GM06990 (cell line): ENCODE measurements around the gene GIMAP1.

ENCODE experiments used
- DNase-seq: peaks from one replicate; pipeline ENCODE4 v3.0.0-alpha.2; 2011; ENCODE audit not compliant: insufficient read length; ENCODE audit errors: extremely low read depth
- H3K27me3 ChIP-seq: replicated peaks from 2 replicates; pipeline ENCODE4 v1.6.0; 2011; ENCODE audit warnings: low read length; ENCODE audit not compliant: control insufficient read depth, insufficient read depth
- H3K36me3 ChIP-seq: 2 replicates; pipeline ENCODE4 v1.5.1; 2011; ENCODE audit warnings: low read length; ENCODE audit not compliant: control insufficient read depth, insufficient read depth
- H3K4me3 ChIP-seq: replicated peaks from 2 replicates; pipeline ENCODE4 v1.5.1; 2011; ENCODE audit warnings: low read depth, mild to moderate bottlenecking, control low read depth, low read length
- TF ChIP-seq, protein P1 (sequence below): IDR thresholded peaks from 2 replicates; pipeline ENCODE4 v1.5.1; 2011; ENCODE audit warnings: low read length, control low read depth, mild to moderate bottlenecking, inconsistent platforms; ENCODE audit not compliant: insufficient read depth, poor library complexity, severe bottlenecking

GIMAP1 gene

GRCh38 chr7:150735596-150736358 lies 19.4 kb downstream of the GIMAP1 start:
- DNase-seq: no peak
- H3K36me3 ChIP-seq: peaks cover under 1% of the 10 kb centered on the region
- TF ChIP-seq, protein P1, sequence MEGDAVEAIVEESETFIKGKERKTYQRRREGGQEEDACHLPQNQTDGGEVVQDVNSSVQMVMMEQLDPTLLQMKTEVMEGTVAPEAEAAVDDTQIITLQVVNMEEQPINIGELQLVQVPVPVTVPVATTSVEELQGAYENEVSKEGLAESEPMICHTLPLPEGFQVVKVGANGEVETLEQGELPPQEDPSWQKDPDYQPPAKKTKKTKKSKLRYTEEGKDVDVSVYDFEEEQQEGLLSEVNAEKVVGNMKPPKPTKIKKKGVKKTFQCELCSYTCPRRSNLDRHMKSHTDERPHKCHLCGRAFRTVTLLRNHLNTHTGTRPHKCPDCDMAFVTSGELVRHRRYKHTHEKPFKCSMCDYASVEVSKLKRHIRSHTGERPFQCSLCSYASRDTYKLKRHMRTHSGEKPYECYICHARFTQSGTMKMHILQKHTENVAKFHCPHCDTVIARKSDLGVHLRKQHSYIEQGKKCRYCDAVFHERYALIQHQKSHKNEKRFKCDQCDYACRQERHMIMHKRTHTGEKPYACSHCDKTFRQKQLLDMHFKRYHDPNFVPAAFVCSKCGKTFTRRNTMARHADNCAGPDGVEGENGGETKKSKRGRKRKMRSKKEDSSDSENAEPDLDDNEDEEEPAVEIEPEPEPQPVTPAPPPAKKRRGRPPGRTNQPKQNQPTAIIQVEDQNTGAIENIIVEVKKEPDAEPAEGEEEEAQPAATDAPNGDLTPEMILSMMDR: no peak
- H3K4me3 ChIP-seq: no peak overlapping the region
- no peaks in the 10 kb centered on the region for H3K27me3 ChIP-seq

DNA sequence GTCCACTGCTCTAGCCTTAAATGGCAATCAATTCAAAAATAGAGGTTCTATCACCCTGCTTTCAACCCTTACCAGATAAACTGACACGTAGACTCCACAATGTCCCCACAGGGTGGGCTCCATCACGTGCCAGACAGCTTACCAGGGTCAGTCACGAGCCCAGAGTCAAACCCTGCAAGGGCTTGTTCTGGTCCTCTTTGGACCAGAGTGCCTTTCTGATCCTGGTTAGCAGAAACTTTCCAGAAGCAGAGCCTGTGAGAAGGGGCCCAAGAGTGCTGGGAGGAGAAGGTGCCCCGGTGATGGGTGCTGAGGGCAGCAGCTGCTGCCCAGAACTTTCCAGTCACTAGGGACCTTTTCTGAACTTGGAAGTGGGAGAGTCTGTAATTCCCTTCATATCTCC lies 20.5 kb downstream of the GIMAP1 start:
- Histone ChIP-seq H3K27me3 (no peaks in the 10 kb centered on the region), H3K4me3 (peak overlapping the region; percentile 77), H3K36me3 (peaks cover 4% of the 10 kb centered on the region)
- TF ChIP-seq, protein P1: no peak
- no peak for DNase-seq

GRCh38 chr7:150737265-150738055 lies 21.0 kb downstream of the GIMAP1 start, which contains the start of gene GIMAP5:
GIMAP5 (plus strand) TSS chr7:150737418; CDS start chr7:150740885, 3,467 bp downstream.
- DNase-seq: peak; percentile 48
- Histone ChIP-seq H3K27me3 (no peaks in the 10 kb centered on the region), H3K36me3 (peaks cover 4% of the 10 kb centered on the region), H3K4me3 (peak within 1 kb of the TSS; percentile 77)
- TF ChIP-seq, protein P1: no peak

GRCh38 chr7:150738092-150738491 lies 21.7 kb downstream of the GIMAP1 start:
- TF ChIP-seq, protein P1: no peak
- Histone ChIP-seq H3K27me3 (no peaks in the 10 kb centered on the region), H3K36me3 (peaks cover 4% of the 10 kb centered on the region), H3K4me3 (peak overlapping the region; percentile 77)
- DNase-seq: no peak

GRCh38 chr7:150738591-150739001 lies 22.2 kb downstream of the GIMAP1 start:
- Histone ChIP-seq H3K27me3 (no peaks in the 10 kb centered on the region), H3K4me3 (peak overlapping the region; percentile 77)
- TF ChIP-seq, protein P1: no peak

More at GRCh38 chr7:150738591-150739001, 22.2 kb downstream of the GIMAP1 start:
- H3K36me3 ChIP-seq: peaks cover 7% of the 10 kb centered on the region
- DNase-seq: no peak
